Muscle of leg (tissue), 11 donors: ENCODE results near the gene APOL2. TPM values are rescaled to one million over a fixed set of nuclear protein-coding genes. Genes with fewer than 3 reads are reported as not detected.

ENCODE experiments used
- DNase-seq: peaks from one replicate; pipeline ENCODE4 v3.0.0; 2013
- H3K27ac ChIP-seq: one replicate; pipeline ENCODE4 v1.5.1; 2013; ENCODE audit warnings: mild to moderate bottlenecking, low read length, control low read depth
- H3K27me3 ChIP-seq: one replicate; pipeline ENCODE4 v1.6.1; 2013; ENCODE audit warnings: low read length; ENCODE audit not compliant: control insufficient read depth, insufficient read depth
- H3K36me3 ChIP-seq: one replicate; pipeline ENCODE4 v1.6.1; 2013; ENCODE audit warnings: low read length; ENCODE audit not compliant: control insufficient read depth, insufficient read depth
- H3K4me1 ChIP-seq: one replicate; pipeline ENCODE4 v1.6.1; 2013; ENCODE audit warnings: low read length; ENCODE audit not compliant: control insufficient read depth, insufficient read depth
- H3K4me3 ChIP-seq: one replicate; pipeline ENCODE4 v1.5.1; 2013; ENCODE audit warnings: low read length, control low read depth
- H3K9me3 ChIP-seq: replicated peaks from 2 replicates; pipeline ENCODE4 v1.6.1; 2013; ENCODE audit warnings: low read depth, low read length; ENCODE audit not compliant: control insufficient read depth
- WGBS: methylation state at CpG from one replicate; pipeline ENCODE4 v1.1.5; 2013; ENCODE audit warnings: missing lambda C conversion rate; ENCODE audit not compliant: insufficient coverage; 5-methylcytosine and 5-hydroxymethylcytosine counted together
- polyA plus RNA-seq, 8 donors: library from polyadenylated mRNA; unstranded; fragments of 120-200 nt; gene quantifications; one replicate each; pipeline versions ENCODE4 v1.2.1 to v1.2.3, GENCODE V29; 2013; ENCODE audit warnings: inconsistent platforms in 1 of 8, low replicate concordance in 1 of 8; ENCODE audit not compliant: insufficient read length in 8 of 8, insufficient read depth in 1 of 8
- total RNA-seq: library from RNA; stranded (reverse); fragments of 120-200 nt; gene quantifications from one replicate; pipeline ENCODE4 v1.2.4, GENCODE V29; 2013

The APOL2 gene
- total and polyA plus RNA-seq, 9 donors = 15.9 to 23.8 (median 18.8) TPM

- peak overlapping the region; percentile 37 for H3K27ac ChIP-seq
- H3K4me3 ChIP-seq = no peak overlapping the region
- H3K9me3 ChIP-seq = no peaks in the 10 kb centered on the region
- peaks cover 33% of the 10 kb centered on the region for H3K4me1 ChIP-seq
- peaks cover 11% of the 10 kb centered on the region for H3K36me3 ChIP-seq
- WGBS = 74% methylated on average over 5 of the region's 8 CpGs
- DNase-seq = peak; percentile 56
- no peaks in the 10 kb centered on the region for H3K27me3 ChIP-seq
Observed at GRCh38 chr22:36223504-36223903, 15.8 kb downstream of the APOL2 start.

- Histone ChIP-seq H3K27ac (no peak overlapping the region), H3K27me3 (no peaks in the 10 kb centered on the region), H3K9me3 (no peaks in the 10 kb centered on the region), H3K4me1 (peaks cover 33% of the 10 kb centered on the region), H3K36me3 (peaks cover 8% of the 10 kb centered on the region), H3K4me3 (no peak overlapping the region)
- 86% methylated on average over 7 of the region's 9 CpGs for WGBS
- DNase-seq = no peak
Observed at GRCh38 chr22:36222887-36223450, 16.4 kb downstream of the APOL2 start.

- H3K27ac ChIP-seq = no peak overlapping the region
- DNase-seq = peak; percentile 56
- WGBS = 33% methylated on average over 2 of the region's 7 CpGs
- H3K4me1 ChIP-seq = peaks cover 30% of the 10 kb centered on the region
- no peaks in the 10 kb centered on the region for H3K36me3 ChIP-seq
- no peaks in the 10 kb centered on the region for H3K27me3 ChIP-seq
- no peak overlapping the region for H3K4me3 ChIP-seq
- H3K9me3 ChIP-seq = no peaks in the 10 kb centered on the region
Observed at GRCh38 chr22:36221799-36222751, 17.3 kb downstream of the APOL2 start.

GRCh38 chr22:36220451-36220921 lies 18.8 kb downstream of the APOL2 start:
- no peaks in the 10 kb centered on the region for H3K9me3 ChIP-seq
- H3K4me3 ChIP-seq = peak overlapping the region; percentile 2
- peak; percentile 33 for DNase-seq
- WGBS = 52% methylated on average over 6 of the region's 9 CpGs
- H3K27me3 ChIP-seq = no peaks in the 10 kb centered on the region
- no peaks in the 10 kb centered on the region for H3K36me3 ChIP-seq
- peak overlapping the region; percentile 35 for H3K27ac ChIP-seq
- peaks cover 22% of the 10 kb centered on the region for H3K4me1 ChIP-seq

GRCh38 chr22:36218648-36219193 lies 20.6 kb downstream of the APOL2 start:
- Histone ChIP-seq H3K36me3 (no peaks in the 10 kb centered on the region), H3K27me3 (no peaks in the 10 kb centered on the region), H3K4me3 (no peak overlapping the region), H3K27ac (no peak overlapping the region), H3K9me3 (no peaks in the 10 kb centered on the region), H3K4me1 (peaks cover 18% of the 10 kb centered on the region)
- no CpG with 5 or more reads among the region's 7 CpGs for WGBS
- DNase-seq = no peak

- Histone ChIP-seq H3K27me3 (no peaks in the 10 kb centered on the region), H3K36me3 (no peaks in the 10 kb centered on the region), H3K4me1 (peaks cover 3% of the 10 kb centered on the region), H3K9me3 (no peaks in the 10 kb centered on the region), H3K4me3 (no peak overlapping the region), H3K27ac (no peak overlapping the region)
- WGBS = no CpG with 5 or more reads among the region's 2 CpGs
- DNase-seq = no peak
Observed at GRCh38 chr22:36215981-36216380, 23.3 kb downstream of the APOL2 start.

- 57% methylated on average over 2 of the region's 4 CpGs for WGBS
- Histone ChIP-seq H3K4me3 (no peak overlapping the region), H3K27ac (no peak overlapping the region), H3K27me3 (no peaks in the 10 kb centered on the region), H3K4me1 (peaks cover 3% of the 10 kb centered on the region), H3K36me3 (no peaks in the 10 kb centered on the region), H3K9me3 (peaks cover 4% of the 10 kb centered on the region)
- no peak for DNase-seq
Observed at GRCh38 chr22:36213586-36213985, 25.7 kb downstream of the APOL2 start.

- no peak for DNase-seq
- peaks cover 3% of the 10 kb centered on the region for H3K4me1 ChIP-seq
- H3K27me3 ChIP-seq = no peaks in the 10 kb centered on the region
- H3K27ac ChIP-seq = no peak overlapping the region
- no peak overlapping the region for H3K4me3 ChIP-seq
- no peaks in the 10 kb centered on the region for H3K36me3 ChIP-seq
- H3K9me3 ChIP-seq = peaks cover 4% of the 10 kb centered on the region
Observed at GRCh38 chr22:36212901-36213300, 26.4 kb downstream of the APOL2 start.

- H3K36me3 ChIP-seq = no peaks in the 10 kb centered on the region
- DNase-seq = peak; percentile 64
- peaks cover 4% of the 10 kb centered on the region for H3K9me3 ChIP-seq
- no peak overlapping the region for H3K27ac ChIP-seq
- peaks cover 3% of the 10 kb centered on the region for H3K4me1 ChIP-seq
- no peak overlapping the region for H3K4me3 ChIP-seq
- H3K27me3 ChIP-seq = no peaks in the 10 kb centered on the region
- WGBS = 20% methylated on average over 1 of the region's 4 CpGs
Observed at GRCh38 chr22:36211237-36211861, 28.0 kb downstream of the APOL2 start.

- Histone ChIP-seq H3K4me1 (peaks cover 3% of the 10 kb centered on the region), H3K4me3 (no peak overlapping the region), H3K27ac (no peak overlapping the region), H3K9me3 (peaks cover 4% of the 10 kb centered on the region), H3K27me3 (no peaks in the 10 kb centered on the region), H3K36me3 (no peaks in the 10 kb centered on the region)
- no peak for DNase-seq
- no CpG with 5 or more reads among the region's 3 CpGs for WGBS
Observed at GRCh38 chr22:36210224-36210623, 29.1 kb downstream of the APOL2 start.
